ENCODE results near the gene INPP5A. TPM values are rescaled to one million over a fixed set of nuclear protein-coding genes. Genes with fewer than 3 reads are reported as not detected.
"Not testable (repeated sequence)": the region's sequence is repeated elsewhere in the genome, so short reads cannot be mapped to it uniquely, and the experiment has no call there.

INPP5A gene
- total RNA-seq, 2 donors from 2014 or later = 14.8 to 18.6 TPM

GRCh38 chr10:132497861-132498561 is 39.6 kb upstream of the INPP5A start:
- no peak overlapping the region for H3K27ac Mint-ChIP-seq
- H3K36me3 Mint-ChIP-seq = no peaks in the 10 kb centered on the region
- no peak overlapping the region for H3K4me3 Mint-ChIP-seq
- peaks cover 11 to 14% of the 10 kb centered on the region in 2 donors for H3K27me3 Mint-ChIP-seq
- no peaks in the 10 kb centered on the region for H3K4me1 Mint-ChIP-seq (ENCODE audit: low read depth in 2 of 2)
- ATAC-seq = peak in 1 of 2 donors; percentile 41
- H3K9me3 Mint-ChIP-seq = no peaks in the 10 kb centered on the region
- no peak for DNase-seq (ENCODE audit: low spot score)

- H3K4me1 Mint-ChIP-seq (ENCODE audit: low read depth in 2 of 2) = no peaks in the 10 kb centered on the region
- H3K4me3 Mint-ChIP-seq = no peak overlapping the region
- H3K36me3 Mint-ChIP-seq = no peaks in the 10 kb centered on the region
- peak in 1 of 2 donors; percentile 30 for ATAC-seq
- H3K9me3 Mint-ChIP-seq = no peaks in the 10 kb centered on the region
- DNase-seq (ENCODE audit: low spot score) = no peak
- H3K27me3 Mint-ChIP-seq = peaks cover 11 to 14% of the 10 kb centered on the region in 2 donors
- no peak overlapping the region for H3K27ac Mint-ChIP-seq
Observed at GRCh38 chr10:132498562-132499366, 38.8 kb upstream of the INPP5A start.

GRCh38 chr10:132499367-132499685 is 38.3 kb upstream of the INPP5A start:
- no peak overlapping the region for H3K27ac Mint-ChIP-seq
- DNase-seq (ENCODE audit: low spot score) = no peak

GRCh38 chr10:132500781-132501415 is 36.7 kb upstream of the INPP5A start:
- Mint-ChIP-seq H3K4me3 (no peak overlapping the region), H3K9me3 (no peaks in the 10 kb centered on the region), H3K36me3 (no peaks in the 10 kb centered on the region), H3K4me1 (ENCODE audit: low read depth in 2 of 2) (no peaks in the 10 kb centered on the region), H3K27ac (no peak overlapping the region), H3K27me3 (peaks cover 7 to 9% of the 10 kb centered on the region in 2 donors)
- DNase-seq (ENCODE audit: low spot score) = no peak
- no peak for ATAC-seq

More at GRCh38 chr10:132499367-132499685, 38.3 kb upstream of the INPP5A start:
- Mint-ChIP-seq H3K4me1 (ENCODE audit: low read depth in 2 of 2) (no peaks in the 10 kb centered on the region), H3K9me3 (no peaks in the 10 kb centered on the region), H3K36me3 (no peaks in the 10 kb centered on the region), H3K27me3 (peaks cover 11 to 14% of the 10 kb centered on the region in 2 donors), H3K4me3 (no peak overlapping the region)
- ATAC-seq = peak in 1 of 2 donors; percentile 44

GRCh38 chr10:132502544-132503300 is 34.9 kb upstream of the INPP5A start:
- Mint-ChIP-seq H3K36me3 (no peaks in the 10 kb centered on the region), H3K4me1 (ENCODE audit: low read depth in 2 of 2) (no peaks in the 10 kb centered on the region), H3K9me3 (no peaks in the 10 kb centered on the region), H3K4me3 (no peak overlapping the region), H3K27ac (no peak overlapping the region), H3K27me3 (peaks cover 0 to 5% of the 10 kb centered on the region in 2 donors)
- DNase-seq (ENCODE audit: low spot score) (no peak), ATAC-seq (no peak)

- no peak overlapping the region for H3K27ac Mint-ChIP-seq
- H3K4me3 Mint-ChIP-seq = no peak overlapping the region
- peaks cover 0 to 2% of the 10 kb centered on the region in 2 donors for H3K27me3 Mint-ChIP-seq
- no peaks in the 10 kb centered on the region for H3K9me3 Mint-ChIP-seq
- no peak for DNase-seq (ENCODE audit: low spot score)
- no peaks in the 10 kb centered on the region for H3K4me1 Mint-ChIP-seq (ENCODE audit: low read depth in 2 of 2)
- no peak for ATAC-seq
- H3K36me3 Mint-ChIP-seq = no peaks in the 10 kb centered on the region
Observed at GRCh38 chr10:132503581-132504421, 33.8 kb upstream of the INPP5A start.

GRCh38 chr10:132504501-132505272 is 32.9 kb upstream of the INPP5A start:
- no peaks in the 10 kb centered on the region for H3K36me3 Mint-ChIP-seq
- H3K4me3 Mint-ChIP-seq = no peak overlapping the region
- no peak overlapping the region for H3K27ac Mint-ChIP-seq
- no peak for ATAC-seq
- DNase-seq (ENCODE audit: low spot score) = no peak
- H3K4me1 Mint-ChIP-seq (ENCODE audit: low read depth in 2 of 2) = no peaks in the 10 kb centered on the region
- H3K27me3 Mint-ChIP-seq = peaks cover 0 to 2% of the 10 kb centered on the region in 2 donors
- no peaks in the 10 kb centered on the region for H3K9me3 Mint-ChIP-seq

GRCh38 chr10:132505546-132505945 is 32.0 kb upstream of the INPP5A start:
- not testable (repeated sequence) for H3K27ac Mint-ChIP-seq; DNase-seq (ENCODE audit: low spot score); H3K9me3 Mint-ChIP-seq; H3K4me1 Mint-ChIP-seq (ENCODE audit: low read depth in 2 of 2); ATAC-seq; H3K27me3 Mint-ChIP-seq; H3K4me3 Mint-ChIP-seq; H3K36me3 Mint-ChIP-seq

- no peaks in the 10 kb centered on the region for H3K36me3 Mint-ChIP-seq
- H3K4me3 Mint-ChIP-seq = no peak overlapping the region
- H3K27ac Mint-ChIP-seq = no peak overlapping the region
- ATAC-seq (no peak), DNase-seq (ENCODE audit: low spot score) (no peak)
- no peaks in the 10 kb centered on the region for H3K9me3 Mint-ChIP-seq
- H3K4me1 Mint-ChIP-seq (ENCODE audit: low read depth in 2 of 2) = no peaks in the 10 kb centered on the region
- H3K27me3 Mint-ChIP-seq = peaks cover 0 to 2% of the 10 kb centered on the region in 2 donors
Observed at GRCh38 chr10:132506711-132507408, 30.7 kb upstream of the INPP5A start.

- Mint-ChIP-seq H3K27me3 (peaks cover 0 to 3% of the 10 kb centered on the region in 2 donors), H3K4me3 (no peak overlapping the region), H3K9me3 (no peaks in the 10 kb centered on the region), H3K27ac (no peak overlapping the region), H3K4me1 (ENCODE audit: low read depth in 2 of 2) (no peaks in the 10 kb centered on the region), H3K36me3 (no peaks in the 10 kb centered on the region)
- DNase-seq (ENCODE audit: low spot score) = no peak
- no peak for ATAC-seq
Observed at GRCh38 chr10:132507409-132507955, 30.1 kb upstream of the INPP5A start.

GRCh38 chr10:132507956-132508490 is 29.6 kb upstream of the INPP5A start:
- Mint-ChIP-seq H3K36me3 (no peaks in the 10 kb centered on the region), H3K27ac (no peak overlapping the region), H3K4me1 (ENCODE audit: low read depth in 2 of 2) (no peaks in the 10 kb centered on the region), H3K9me3 (no peaks in the 10 kb centered on the region), H3K4me3 (no peak overlapping the region), H3K27me3 (peaks cover 5% of the 10 kb centered on the region in 2 donors)
- DNase-seq (ENCODE audit: low spot score) (no peak), ATAC-seq (peak in 1 of 2 donors; percentile 3)
